ENCODE data around the gene SMIM13. TPM values are rescaled to one million over a fixed set of nuclear protein-coding genes. Genes with fewer than 3 reads are reported as not detected.
A peak's percentile ranks its signal among the peaks of the same experiment; 100 is the strongest.

SMIM13 gene
- total and polyA plus RNA-seq, 2 donors (not counting 3 experiments of a cell fraction or from before 2014, with no cell fraction given): 3.2 to 14.7 TPM

GRCh38 chr6:11110921-11111768 lies 17.5 kb downstream of the SMIM13 start, which contains the start of gene ERVFRD-1:
Gene ERVFRD-1, minus strand, starts transcription at chr6:11111725. Its CDS starts 6,415 bp downstream, at chr6:11105310.
- Histone ChIP-seq H3K27me3 (ENCODE audit: control insufficient read depth in 2 of 2, insufficient read depth in 2 of 2, low read length in 2 of 2) (no peaks in the 10 kb centered on the region), H3K4me3 (replicated peaks in 1 of 3; ENCODE audit: insufficient read depth in 1 of 3, low read depth in 1 of 3, low read length in 3 of 3) (no peak within 1 kb of the TSS), H3K36me3 (ENCODE audit: control insufficient read depth in 2 of 2, extremely low read depth in 1 of 2, insufficient read depth in 2 of 2, low read length in 2 of 2) (no peaks in the 10 kb centered on the region), H3K4me2 (ENCODE audit: insufficient read depth, low read length) (peak within 1 kb of the TSS; percentile 4), H3K9ac (replicated peaks; ENCODE audit: extremely low read depth, insufficient read depth, low read length) (no peak within 1 kb of the TSS), H3K79me2 (ENCODE audit: control insufficient read depth, insufficient read depth, low read length) (peaks cover 63% of the 10 kb centered on the region), H3K9me3 (replicated peaks; ENCODE audit: control insufficient read depth, insufficient read depth, low read length) (no peaks in the 10 kb centered on the region), H2AFZ (ENCODE audit: low read depth, low read length) (no peak within 1 kb of the TSS), H3K9me1 (replicated peaks; ENCODE audit: control insufficient read depth, extremely low read depth, insufficient read depth, low read length) (no peaks in the 10 kb centered on the region), H4K20me1 (replicated peaks; ENCODE audit: control insufficient read depth, extremely low read depth, insufficient read depth, low read length) (no peaks in the 10 kb centered on the region), H3K4me1 (ENCODE audit: control insufficient read depth, extremely low read depth, insufficient read depth, low read length) (peaks cover 12% of the 10 kb centered on the region), H3K27ac (ENCODE audit: insufficient read depth, low read depth, low read length) (no peak within 1 kb of the TSS)
- dilution Hi-C loops (cut with MboI; ENCODE audit: extremely low pct_ligation_motif_present, low sequenced_read_pairs) (no loop called here), intact Hi-C loops (cut with micrococcal nuclease) (loop anchor here (1.0 kb wide), 1 partner anchor 13 kb away; no protein-coding TSS in a partner anchor)
- ChIA-PET POLR2A (no interaction called here), CTCF (interaction anchor here (1.0 kb wide), 1 partner anchor 13 kb away, joined by 3 read pairs; no protein-coding TSS in a partner anchor)
- no peak for DNase-seq (ENCODE audit: low read depth, low spot score)
- no TSS peak for BruUV-seq (replicated peaks)
- no peak for TF ChIP-seq MYC (IDR thresholded peaks at IDR 0.05; ENCODE audit: low read depth, low read length)
- no peak for TF ChIP-seq GATA2 (IDR thresholded peaks at IDR 0.05; ENCODE audit: insufficient read depth, insufficient read length, low read depth, low read length)
- TF ChIP-seq, protein P1, sequence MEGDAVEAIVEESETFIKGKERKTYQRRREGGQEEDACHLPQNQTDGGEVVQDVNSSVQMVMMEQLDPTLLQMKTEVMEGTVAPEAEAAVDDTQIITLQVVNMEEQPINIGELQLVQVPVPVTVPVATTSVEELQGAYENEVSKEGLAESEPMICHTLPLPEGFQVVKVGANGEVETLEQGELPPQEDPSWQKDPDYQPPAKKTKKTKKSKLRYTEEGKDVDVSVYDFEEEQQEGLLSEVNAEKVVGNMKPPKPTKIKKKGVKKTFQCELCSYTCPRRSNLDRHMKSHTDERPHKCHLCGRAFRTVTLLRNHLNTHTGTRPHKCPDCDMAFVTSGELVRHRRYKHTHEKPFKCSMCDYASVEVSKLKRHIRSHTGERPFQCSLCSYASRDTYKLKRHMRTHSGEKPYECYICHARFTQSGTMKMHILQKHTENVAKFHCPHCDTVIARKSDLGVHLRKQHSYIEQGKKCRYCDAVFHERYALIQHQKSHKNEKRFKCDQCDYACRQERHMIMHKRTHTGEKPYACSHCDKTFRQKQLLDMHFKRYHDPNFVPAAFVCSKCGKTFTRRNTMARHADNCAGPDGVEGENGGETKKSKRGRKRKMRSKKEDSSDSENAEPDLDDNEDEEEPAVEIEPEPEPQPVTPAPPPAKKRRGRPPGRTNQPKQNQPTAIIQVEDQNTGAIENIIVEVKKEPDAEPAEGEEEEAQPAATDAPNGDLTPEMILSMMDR (IDR thresholded peaks at IDR 0.05; ENCODE audit: extremely low read depth in 1 of 2, insufficient read depth in 1 of 2, low read depth in 1 of 2, low read length in 2 of 2): no peak
- no peak for TF ChIP-seq POLR2AphosphoS5 (IDR thresholded peaks at IDR 0.05; ENCODE audit: insufficient read depth, low read depth, low read length)
- FAIRE-seq: no peak
